Ovary (tissue), 9 donors: ENCODE data around the gene KRTAP5-3. TPM values are rescaled to one million over a fixed set of nuclear protein-coding genes. Genes with fewer than 3 reads are reported as not detected.
"Not testable (repeated sequence)": the region's sequence is repeated elsewhere in the genome, so short reads cannot be mapped to it uniquely, and the experiment has no call there.

ENCODE experiments used
- DNase-seq, 5 donors: peaks; one replicate each; pipeline ENCODE4 v3.0.0-alpha.2; 2019 to 2020
- H3K27ac ChIP-seq, 2 donors: fragments of 200-600 bp; one replicate each; pipeline versions ENCODE4 v1.5.1 to v1.8.0; 2019 to 2022
- H3K27me3 ChIP-seq: fragments of 200-600 bp; one replicate; pipeline ENCODE4 v1.8.0; 2022
- H3K36me3 ChIP-seq: fragments of 200-600 bp; sonication (generic); one replicate; pipeline ENCODE4 v1.5.1; 2019
- H3K4me1 ChIP-seq: one replicate; pipeline ENCODE4 v1.8.1; 2013; ENCODE audit warnings: mild to moderate bottlenecking, moderate library complexity; ENCODE audit not compliant: insufficient read depth
- H3K4me3 ChIP-seq: fragments of 200-600 bp; sonication (generic); one replicate; pipeline ENCODE4 v1.5.1; 2017
- H3K9me3 ChIP-seq, 2 donors: fragments of 200-600 bp in 1 of 2; sonication (generic) in 1 of 2; one replicate each; pipeline versions ENCODE4 v1.5.1 to v1.8.1; 2013 to 2019; ENCODE audit warnings: mild to moderate bottlenecking in 1 of 2, moderate library complexity in 1 of 2
- EP300 ChIP-seq: sonication (generic); formaldehyde crosslinking; IDR thresholded peaks from one replicate; pipeline ENCODE4 v1.6.1; 2017; ENCODE audit warnings: antibody characterized with exemption
- POLR2A ChIP-seq: fragments of 450-650 bp; IDR thresholded peaks from one replicate; pipeline ENCODE4 v1.6.1; 2017; ENCODE audit warnings: antibody characterized with exemption, mild to moderate bottlenecking, moderate library complexity
- WGBS, 3 donors: extraction: QIAGEN DNeasy Blood & Tissue Kit in 1 of 3; methylation state at CpG; one replicate each; pipeline versions ENCODE4 v1.1.5 to v1.1.7; 2013 to 2017; 5-methylcytosine and 5-hydroxymethylcytosine counted together
- intact Hi-C, 4 donors: fragments of 100-400 bp; cut with DNase I; formaldehyde crosslinking; loops; one replicate each; pipeline versions ENCODE4 v1.11.0 to v1.15.1; 2022 to 2023
- polyA plus RNA-seq, 2 donors: library from polyadenylated mRNA; stranded (reverse); fragments of 200-250 nt in 1 of 2; fragments of 350-450 nt in 1 of 2; fragmentation: Illumina TruSeq in 1 of 2; extraction: RNeasy Lipid Tissue Mini Kit (QIAGEN cat#74804) in 1 of 2; gene quantifications; one replicate each; pipeline ENCODE4 v1.2.3, GENCODE V29; 2013 to 2014
- total RNA-seq, 7 donors: library from RNA; depleted of rRNA in 2 of 7; stranded (reverse); fragments of >200 nt in 2 of 7; fragmentation: NEBNext Ultra II Directional in 3 of 7; extraction: Animal tissue kit (Norgen Biotek cat#: 25700) in 3 of 7; gene quantifications; one replicate each; pipeline versions ENCODE4 v1.1.0 to v1.2.4, GENCODE V29; 2016 to 2023
- TF ChIP-seq, protein P1 (sequence below), 3 donors: fragments of 450-650 bp in 2 of 3; fragments of 200-600 bp in 1 of 3; IDR thresholded peaks; one replicate each; pipeline versions ENCODE4 v1.5.1 to v1.8.0; 2016 to 2022; ENCODE audit warnings: antibody characterized with exemption in 3 of 3, mild to moderate bottlenecking in 1 of 3
- donor health status: DM: no; HTN: no; CAD: no; lungs with moderate emphysema.
- donor health status: DM: no; HTN: no; CAD: no.
- donor health status: Bipolar disorder and iron deficiency.
- donor health status: DM: yes; HTN: yes; CAD: no.
- donor health status: DM: no; HTN: no; CAD: no.
- donor health status: DM: yes; HTN: yes; CAD: no.

Gene KRTAP5-3
- total and polyA plus RNA-seq, 9 donors = not detected

DNA sequence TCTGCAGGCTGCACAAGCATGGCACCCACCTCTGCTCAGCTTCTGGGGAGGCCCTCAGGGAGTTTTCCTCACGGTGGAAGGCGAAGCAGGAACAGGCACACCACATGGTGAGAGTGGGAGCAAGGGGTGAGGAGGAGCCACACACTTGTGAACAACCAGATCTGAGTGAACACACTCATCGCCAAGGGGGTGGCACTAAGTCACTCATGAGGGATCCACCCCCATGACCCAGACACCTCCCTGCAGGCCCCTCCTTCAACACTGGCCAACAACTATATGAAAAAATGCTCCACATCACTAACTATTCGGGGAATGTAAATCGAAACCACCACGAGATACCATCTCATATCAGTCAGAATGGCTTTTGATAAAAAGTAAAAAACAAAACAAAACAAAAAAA is 9.4 kb downstream of the KRTAP5-3 start:
- no peak overlapping the region for H3K27ac ChIP-seq
- WGBS, 3 donors = 65 to 76% (median 68%) methylated on average over 6 of the region's 6 CpGs
- no peak for DNase-seq
- intact Hi-C loops = no loop called here
- no peaks in the 10 kb centered on the region for H3K27me3 ChIP-seq
- no peak for TF ChIP-seq EP300
- no peak for TF ChIP-seq POLR2A
- TF ChIP-seq, protein P1, sequence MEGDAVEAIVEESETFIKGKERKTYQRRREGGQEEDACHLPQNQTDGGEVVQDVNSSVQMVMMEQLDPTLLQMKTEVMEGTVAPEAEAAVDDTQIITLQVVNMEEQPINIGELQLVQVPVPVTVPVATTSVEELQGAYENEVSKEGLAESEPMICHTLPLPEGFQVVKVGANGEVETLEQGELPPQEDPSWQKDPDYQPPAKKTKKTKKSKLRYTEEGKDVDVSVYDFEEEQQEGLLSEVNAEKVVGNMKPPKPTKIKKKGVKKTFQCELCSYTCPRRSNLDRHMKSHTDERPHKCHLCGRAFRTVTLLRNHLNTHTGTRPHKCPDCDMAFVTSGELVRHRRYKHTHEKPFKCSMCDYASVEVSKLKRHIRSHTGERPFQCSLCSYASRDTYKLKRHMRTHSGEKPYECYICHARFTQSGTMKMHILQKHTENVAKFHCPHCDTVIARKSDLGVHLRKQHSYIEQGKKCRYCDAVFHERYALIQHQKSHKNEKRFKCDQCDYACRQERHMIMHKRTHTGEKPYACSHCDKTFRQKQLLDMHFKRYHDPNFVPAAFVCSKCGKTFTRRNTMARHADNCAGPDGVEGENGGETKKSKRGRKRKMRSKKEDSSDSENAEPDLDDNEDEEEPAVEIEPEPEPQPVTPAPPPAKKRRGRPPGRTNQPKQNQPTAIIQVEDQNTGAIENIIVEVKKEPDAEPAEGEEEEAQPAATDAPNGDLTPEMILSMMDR (IDR thresholded peaks at IDR 0.05) = no peak
- no peaks in the 10 kb centered on the region for H3K36me3 ChIP-seq
- no peak overlapping the region for H3K4me3 ChIP-seq
- no peaks in the 10 kb centered on the region for H3K9me3 ChIP-seq
- H3K4me1 ChIP-seq = no peaks in the 10 kb centered on the region

- H3K9me3 ChIP-seq, H3K4me3 ChIP-seq, H3K4me1 ChIP-seq, H3K27me3 ChIP-seq, intact Hi-C loops, H3K36me3 ChIP-seq, H3K27ac ChIP-seq, DNase-seq: not testable (repeated sequence)
- 56 to 73% (median 58%) methylated on average over 3 of the region's 3 CpGs for WGBS, 3 donors
These were observed 9.9 kb downstream of the KRTAP5-3 start for GRCh38 chr11:1598406-1598805.

DNA sequence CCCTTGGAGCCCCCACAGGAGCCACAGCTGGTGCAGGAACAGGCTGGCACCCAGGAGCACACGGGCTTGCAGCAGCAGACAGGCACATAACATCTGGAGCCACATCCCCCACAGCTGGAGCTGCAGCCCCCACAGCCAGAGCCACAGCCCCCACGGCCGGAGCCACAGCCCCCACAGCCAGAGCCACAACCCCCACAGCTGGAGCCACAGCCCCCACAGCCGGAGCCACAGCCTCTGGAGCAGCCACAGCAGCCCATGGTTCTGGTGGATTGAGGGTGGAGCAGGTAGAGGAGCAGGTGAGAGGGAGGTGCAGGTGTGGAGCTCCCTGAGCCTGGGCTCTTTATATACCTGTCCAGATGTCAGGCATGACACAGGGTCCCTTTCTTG is 10.3 kb downstream of the KRTAP5-3 start, which contains the start of gene KRTAP5-2:
TSS of gene KRTAP5-2 (minus strand) at position 301 of the 387 bp plus-strand sequence. CDS start at position 257, 44 bp downstream.
- Histone ChIP-seq H3K4me1 (no peaks in the 10 kb centered on the region), H3K9me3 (no peaks in the 10 kb centered on the region), H3K27ac (no peak within 1 kb of the TSS), H3K4me3 (no peak within 1 kb of the TSS), H3K27me3 (no peaks in the 10 kb centered on the region), H3K36me3 (no peaks in the 10 kb centered on the region)
- 0 to 4% methylated on average over 4 of the region's 4 CpGs; no CpG with 5 or more reads in 1 of the 3 donors for WGBS, 3 donors
- DNase-seq = no peak
- no peak for TF ChIP-seq POLR2A
- TF ChIP-seq, protein P1 (IDR thresholded peaks at IDR 0.05) = no peak
- no peak for TF ChIP-seq EP300
- intact Hi-C loops = no loop called here

GRCh38 chr11:1597331-1597993 is 10.8 kb downstream of the KRTAP5-3 start:
- H3K9me3 ChIP-seq = no peaks in the 10 kb centered on the region
- intact Hi-C loops = no loop called here

GRCh38 chr11:1596576-1597121 is 11.6 kb downstream of the KRTAP5-3 start:
- H3K4me3 ChIP-seq, intact Hi-C loops, DNase-seq, H3K27me3 ChIP-seq, H3K27ac ChIP-seq, H3K4me1 ChIP-seq, H3K36me3 ChIP-seq, H3K9me3 ChIP-seq: not testable (repeated sequence)
- WGBS, 3 donors = 53 to 58% (median 56%) methylated on average over 19 of the region's 19 CpGs

More at GRCh38 chr11:1597331-1597993, 10.8 kb downstream of the KRTAP5-3 start:
- TF ChIP-seq EP300 (no peak), POLR2A (no peak)
- TF ChIP-seq, protein P1 (IDR thresholded peaks at IDR 0.05) = no peak
- H3K4me1 ChIP-seq = no peaks in the 10 kb centered on the region
- H3K27ac ChIP-seq = no peak overlapping the region
- no peak overlapping the region for H3K4me3 ChIP-seq
- WGBS, 3 donors = 64 to 74% (median 67%) methylated on average over 10 of the region's 10 CpGs
- H3K36me3 ChIP-seq = no peaks in the 10 kb centered on the region
- no peaks in the 10 kb centered on the region for H3K27me3 ChIP-seq
- no peak for DNase-seq

GRCh38 chr11:1595994-1596575 is 12.2 kb downstream of the KRTAP5-3 start:
- H3K9me3 ChIP-seq, H3K27me3 ChIP-seq, intact Hi-C loops, H3K36me3 ChIP-seq, H3K4me3 ChIP-seq, H3K27ac ChIP-seq, H3K4me1 ChIP-seq, DNase-seq: not testable (repeated sequence)
- WGBS, 3 donors = 41 to 48% (median 44%) methylated on average over 11 of the region's 11 CpGs
